ENCODE measurements around the gene RAB24. TPM values are rescaled to one million over a fixed set of nuclear protein-coding genes. Genes with fewer than 3 reads are reported as not detected.

Gene RAB24
- total RNA-seq, 4 donors from 2014 or later, result 18.7 to 53.3 (median 26.3) TPM

- WGBS, 2 donors, result 93 to 95% methylated on average over 3 of the region's 3 CpGs
- intact Hi-C loops (cut with DNase I), result no loop called here
- no peak overlapping the region for H3K27ac ChIP-seq
- no peak overlapping the region for H3K4me3 ChIP-seq (replicated peaks in 1 of 3)
- no peaks in the 10 kb centered on the region for H3K4me1 ChIP-seq
- H3K36me3 ChIP-seq, result peaks cover 25 to 41% of the 10 kb centered on the region in 2 donors
- no peaks in the 10 kb centered on the region for H3K27me3 ChIP-seq
- no peak for TF ChIP-seq CTCF (IDR thresholded peaks at IDR 0.05)
- TF ChIP-seq POLR2A (IDR thresholded peaks at IDR 0.05), result no peak
- no peak for DNase-seq
- no peaks in the 10 kb centered on the region for H3K9me3 ChIP-seq
Measured at GRCh38 chr5:177270653-177271052, 32.9 kb downstream of the RAB24 start.

- Histone ChIP-seq H3K9me3 (no peaks in the 10 kb centered on the region), H3K27me3 (no peaks in the 10 kb centered on the region), H3K36me3 (peaks cover 27 to 40% of the 10 kb centered on the region in 2 donors), H3K27ac (no peak overlapping the region), H3K4me1 (peaks cover 0 to under 1% of the 10 kb centered on the region in 2 donors), H3K4me3 (replicated peaks in 1 of 3) (no peak overlapping the region)
- TF ChIP-seq POLR2A (IDR thresholded peaks at IDR 0.05), result no peak
- no peak for TF ChIP-seq CTCF (IDR thresholded peaks at IDR 0.05)
- no peak for DNase-seq
- intact Hi-C loops (cut with DNase I), result no loop called here
- 93 to 95% methylated on average over 3 of the region's 3 CpGs for WGBS, 2 donors
Measured at GRCh38 chr5:177269976-177270375, 33.5 kb downstream of the RAB24 start.

GRCh38 chr5:177269232-177269895, 34.2 kb downstream of the RAB24 start:
- H3K9me3 ChIP-seq, result no peaks in the 10 kb centered on the region
- no peak for DNase-seq
- H3K4me3 ChIP-seq (replicated peaks in 1 of 3), result no peak overlapping the region
- WGBS, 2 donors, result 96 to 98% methylated on average over 7 of the region's 7 CpGs
- TF ChIP-seq POLR2A (IDR thresholded peaks at IDR 0.05) (no peak), CTCF (IDR thresholded peaks at IDR 0.05) (no peak)
- peaks cover 0 to 5% of the 10 kb centered on the region in 2 donors for H3K4me1 ChIP-seq
- H3K27me3 ChIP-seq, result no peaks in the 10 kb centered on the region
- H3K27ac ChIP-seq, result no peak overlapping the region
- intact Hi-C loops (cut with DNase I), result no loop called here
- peaks cover 27 to 34% of the 10 kb centered on the region in 2 donors for H3K36me3 ChIP-seq

GRCh38 chr5:177265395-177265794, 38.1 kb downstream of the RAB24 start:
- Histone ChIP-seq H3K27me3 (no peaks in the 10 kb centered on the region), H3K4me1 (peaks cover 0 to 5% of the 10 kb centered on the region in 2 donors), H3K4me3 (replicated peaks in 1 of 3) (no peak overlapping the region), H3K36me3 (peaks cover 31 to 34% of the 10 kb centered on the region in 2 donors), H3K27ac (no peak overlapping the region), H3K9me3 (no peaks in the 10 kb centered on the region)
- no peak for DNase-seq
- 98% methylated on average over 13 to 16 of the region's 16 CpGs for WGBS, 2 donors
- intact Hi-C loops (cut with DNase I), result no loop called here
- no peak for TF ChIP-seq POLR2A (IDR thresholded peaks at IDR 0.05)
- no peak for TF ChIP-seq CTCF (IDR thresholded peaks at IDR 0.05)

- Histone ChIP-seq H3K9me3 (no peaks in the 10 kb centered on the region), H3K4me1 (peaks cover 0 to 5% of the 10 kb centered on the region in 2 donors), H3K4me3 (replicated peaks in 1 of 3) (no peak overlapping the region), H3K27ac (peak overlapping the region in 1 of 3 donors; percentile 29), H3K27me3 (no peaks in the 10 kb centered on the region), H3K36me3 (peaks cover 34 to 35% of the 10 kb centered on the region in 2 donors)
- intact Hi-C loops (cut with DNase I), result no loop called here
- TF ChIP-seq POLR2A (IDR thresholded peaks at IDR 0.05) (no peak), CTCF (IDR thresholded peaks at IDR 0.05) (no peak)
- WGBS, 2 donors, result 86 to 94% methylated on average over 1 of the region's 1 CpG
- DNase-seq, result no peak
Measured at GRCh38 chr5:177264178-177264577, 39.3 kb downstream of the RAB24 start.

Data from thyroid gland (tissue), 4 donors.